Measurements from ENCODE around the gene ZNF469. TPM values are rescaled to one million over a fixed set of nuclear protein-coding genes. Genes with fewer than 3 reads are reported as not detected.
A peak's percentile ranks its signal among the peaks of the same experiment; 100 is the strongest.

Gene ZNF469
- total RNA-seq, 1 experiment from 2014 or later: 1.7 TPM

- DNase-seq (ENCODE audit: low read depth): no peak
- in situ Hi-C loops (cut with HindIII; ENCODE audit: low pct_unique_long_range_greater_than_20kb, low sequenced_read_pairs): no loop called here
Measured at GRCh38 chr16:88384222-88385111, 1.7 kb downstream of the ZNF469 start.

GRCh38 chr16:88385112-88385594 lies 2.4 kb downstream of the ZNF469 start:
- in situ Hi-C loops (cut with HindIII; ENCODE audit: low pct_unique_long_range_greater_than_20kb, low sequenced_read_pairs): no loop called here
- DNase-seq (ENCODE audit: low read depth): no peak

- in situ Hi-C loops (cut with HindIII; ENCODE audit: low pct_unique_long_range_greater_than_20kb, low sequenced_read_pairs): no loop called here
- DNase-seq (ENCODE audit: low read depth): no peak
Measured at GRCh38 chr16:88385831-88386815, 3.4 kb downstream of the ZNF469 start.

- no peak for DNase-seq (ENCODE audit: low read depth)
- in situ Hi-C loops (cut with HindIII; ENCODE audit: low pct_unique_long_range_greater_than_20kb, low sequenced_read_pairs): no loop called here
Measured at GRCh38 chr16:88387180-88387765, 4.5 kb downstream of the ZNF469 start.

- in situ Hi-C loops (cut with HindIII; ENCODE audit: low pct_unique_long_range_greater_than_20kb, low sequenced_read_pairs): no loop called here
- DNase-seq (ENCODE audit: low read depth): peak; percentile 78
Measured at GRCh38 chr16:88387941-88388627, 5.3 kb downstream of the ZNF469 start.

- in situ Hi-C loops (cut with HindIII; ENCODE audit: low pct_unique_long_range_greater_than_20kb, low sequenced_read_pairs): no loop called here
- no peak for DNase-seq (ENCODE audit: low read depth)
Measured at GRCh38 chr16:88389191-88389590, 6.4 kb downstream of the ZNF469 start.

- DNase-seq (ENCODE audit: low read depth): no peak
- in situ Hi-C loops (cut with HindIII; ENCODE audit: low pct_unique_long_range_greater_than_20kb, low sequenced_read_pairs): no loop called here
Measured at GRCh38 chr16:88389621-88390160, 6.9 kb downstream of the ZNF469 start.

- in situ Hi-C loops (cut with HindIII; ENCODE audit: low pct_unique_long_range_greater_than_20kb, low sequenced_read_pairs): no loop called here
- no peak for DNase-seq (ENCODE audit: low read depth)
Measured at GRCh38 chr16:88390265-88390664, 7.5 kb downstream of the ZNF469 start.

GRCh38 chr16:88390735-88391134 lies 8.0 kb downstream of the ZNF469 start:
- in situ Hi-C loops (cut with HindIII; ENCODE audit: low pct_unique_long_range_greater_than_20kb, low sequenced_read_pairs): no loop called here
- DNase-seq (ENCODE audit: low read depth): no peak

GRCh38 chr16:88391144-88391850 lies 8.5 kb downstream of the ZNF469 start:
- DNase-seq (ENCODE audit: low read depth): no peak
- in situ Hi-C loops (cut with HindIII; ENCODE audit: low pct_unique_long_range_greater_than_20kb, low sequenced_read_pairs): no loop called here

- DNase-seq (ENCODE audit: low read depth): no peak
- in situ Hi-C loops (cut with HindIII; ENCODE audit: low pct_unique_long_range_greater_than_20kb, low sequenced_read_pairs): no loop called here
Measured at GRCh38 chr16:88392111-88392510, 9.4 kb downstream of the ZNF469 start.

GRCh38 chr16:88392616-88393015 lies 9.9 kb downstream of the ZNF469 start:
- no peak for DNase-seq (ENCODE audit: low read depth)
- in situ Hi-C loops (cut with HindIII; ENCODE audit: low pct_unique_long_range_greater_than_20kb, low sequenced_read_pairs): no loop called here

- no peak for DNase-seq (ENCODE audit: low read depth)
- in situ Hi-C loops (cut with HindIII; ENCODE audit: low pct_unique_long_range_greater_than_20kb, low sequenced_read_pairs): no loop called here
Measured at GRCh38 chr16:88393034-88393433, 10.3 kb downstream of the ZNF469 start.

GRCh38 chr16:88393571-88393970 lies 10.8 kb downstream of the ZNF469 start:
- no peak for DNase-seq (ENCODE audit: low read depth)
- in situ Hi-C loops (cut with HindIII; ENCODE audit: low pct_unique_long_range_greater_than_20kb, low sequenced_read_pairs): no loop called here

GRCh38 chr16:88394426-88394825 lies 11.7 kb downstream of the ZNF469 start:
- in situ Hi-C loops (cut with HindIII; ENCODE audit: low pct_unique_long_range_greater_than_20kb, low sequenced_read_pairs): no loop called here
- no peak for DNase-seq (ENCODE audit: low read depth)

- in situ Hi-C loops (cut with HindIII; ENCODE audit: low pct_unique_long_range_greater_than_20kb, low sequenced_read_pairs): no loop called here
- no peak for DNase-seq (ENCODE audit: low read depth)
Measured at GRCh38 chr16:88395669-88396584, 13.2 kb downstream of the ZNF469 start.

Measured in Caki2 (cell line).